Aorta (tissue), 5 donors: ENCODE results near the gene LMBRD1. TPM values are rescaled to one million over a fixed set of nuclear protein-coding genes. Genes with fewer than 3 reads are reported as not detected.

Source experiments
- ATAC-seq: fragments of 200-7000 bp; cut with Tn5 transposase; one replicate; pipeline ENCODE4 v1.9.1; 2022; ENCODE audit warnings: moderate library complexity; ENCODE audit not compliant: low FRiP score
- DNase-seq, 2 donors: peaks; one replicate each; pipeline ENCODE4 v3.0.0-alpha.2; 2020
- H3K27ac ChIP-seq, 2 donors: one replicate each; pipeline ENCODE4 v1.5.1; 2013; ENCODE audit warnings: low read length in 2 of 2, mild to moderate bottlenecking in 2 of 2, moderate library complexity in 2 of 2, control low read depth in 1 of 2, inconsistent platforms in 1 of 2, low read depth in 1 of 2
- H3K27me3 ChIP-seq, 2 donors: one replicate each; pipeline ENCODE4 v1.6.1; 2013; ENCODE audit warnings: control low read depth in 1 of 2, low read length in 1 of 2, mild to moderate bottlenecking in 1 of 2, moderate library complexity in 1 of 2; ENCODE audit not compliant: insufficient read depth in 2 of 2, control insufficient read depth in 1 of 2
- H3K36me3 ChIP-seq, 2 donors: one replicate each; pipeline ENCODE4 v1.6.1; 2013; ENCODE audit warnings: control low read depth in 1 of 2, low read length in 1 of 2, mild to moderate bottlenecking in 1 of 2; ENCODE audit not compliant: insufficient read depth in 2 of 2, control insufficient read depth in 1 of 2
- H3K4me1 ChIP-seq, 2 donors: one replicate each; pipeline ENCODE4 v1.6.1; 2013; ENCODE audit warnings: low read length in 2 of 2, control low read depth in 1 of 2, mild to moderate bottlenecking in 1 of 2, moderate library complexity in 1 of 2; ENCODE audit not compliant: insufficient read depth in 2 of 2, control insufficient read depth in 1 of 2
- H3K4me3 ChIP-seq, 2 donors: one replicate each; pipeline ENCODE4 v1.5.1; 2013; ENCODE audit warnings: low read length in 2 of 2, control low read depth in 1 of 2, mild to moderate bottlenecking in 1 of 2
- H3K9me3 ChIP-seq: one replicate; pipeline ENCODE4 v1.6.1; 2013; ENCODE audit warnings: mild to moderate bottlenecking, low read length; ENCODE audit not compliant: control insufficient read depth
- WGBS, 2 donors: extraction: QIAGEN DNeasy Blood & Tissue Kit; methylation state at CpG; one replicate each; pipeline ENCODE4 v1.1.7; 2013; 5-methylcytosine and 5-hydroxymethylcytosine counted together
- intact Hi-C, 2 donors: fragments of 100-400 bp; cut with DNase I; formaldehyde crosslinking; loops; one replicate each; pipeline versions ENCODE4 v1.14.2 to v1.15.0; 2022
- long read RNA-seq, 2 donors: library from polyadenylated mRNA; unstranded; transcript quantifications; one replicate each; pipeline ENCODE4 v2.0.0, GENCODE V29; 2020 to 2021
- polyA plus RNA-seq, 2 donors: library from polyadenylated mRNA; stranded (reverse); fragments of 200-250 nt; gene quantifications; one replicate each; pipeline ENCODE4 v1.2.3, GENCODE V29; 2013
- total RNA-seq, 2 donors: library from RNA; stranded (reverse); fragmentation: NEBNext Ultra II Directional; extraction: Animal tissue kit (Norgen Biotek cat#: 25700); gene quantifications; one replicate each; pipeline ENCODE4 v1.2.1, GENCODE V29; 2021
- donor health status: healthy with polysubstance abuse.
- donor health status: Bipolar disorder and iron deficiency.
- donor health status: DM: no; HTN: no; CAD: no.
- donor health status: DM: no; HTN: no; CAD: no.
- donor health status: DM: yes; HTN: yes; CAD: no.

Gene LMBRD1
- 10 to 100 TPM; 46.3 to 53.1 TPM for total RNA-seq
- 10 to 100 TPM; 37.1 to 41.5 TPM for polyA plus RNA-seq
- long read RNA-seq, donor 1, transcript LMBRD1-202 (16 exons, 2,264 nt), result major isoform, 51 of 61 reads
- long read RNA-seq, donor 1, partial matches to known transcripts, result 2 of 61 reads
- long read RNA-seq, donor 1, other reads (novel, unspliced or antisense), result 4 of 61 reads
- long read RNA-seq, donor 2, transcript LMBRD1-202 (16 exons, 2,264 nt), result major isoform, 15 of 28 reads
- long read RNA-seq, donor 2, partial matches to known transcripts, result 3 of 28 reads
- long read RNA-seq, donor 2, other reads (novel, unspliced or antisense), result 4 of 28 reads

- peak within 1 kb of the TSS; percentile 53 to 91 for H3K4me3 ChIP-seq
- H3K27me3 ChIP-seq, result no peaks in the 10 kb centered on the region
- no peaks in the 10 kb centered on the region for H3K36me3 ChIP-seq
- intact Hi-C loops, result loop anchor here in 1 of 2 donors (5.0 kb wide), 1 partner anchor 140 kb away; no protein-coding TSS in a partner anchor
- 1% methylated on average over 37 to 39 of the region's 39 CpGs for WGBS, 2 donors
- peak within 1 kb of the TSS; percentile 84 to 99 for H3K27ac ChIP-seq
- peaks cover 2 to 3% of the 10 kb centered on the region in 2 donors for H3K4me1 ChIP-seq
- peak; percentile 98 to 99 for DNase-seq
- peak; percentile 97 for ATAC-seq
- H3K9me3 ChIP-seq, result no peaks in the 10 kb centered on the region
Measured at GRCh38 chr6:69796642-69797390, at the start of gene LMBRD1. Gene LMBRD1, minus strand, starts transcription at chr6:69797010. Its CDS starts 129 bp downstream, at chr6:69796881.

GRCh38 chr6:69846312-69846711 lies 49.5 kb upstream of the LMBRD1 start:
- H3K4me3 ChIP-seq, result no peak overlapping the region
- H3K36me3 ChIP-seq, result no peaks in the 10 kb centered on the region
- H3K4me1 ChIP-seq, result no peaks in the 10 kb centered on the region
- DNase-seq (no peak), ATAC-seq (no peak)
- intact Hi-C loops, result no loop called here
- H3K27me3 ChIP-seq, result no peaks in the 10 kb centered on the region
- no peaks in the 10 kb centered on the region for H3K9me3 ChIP-seq
- no peak overlapping the region for H3K27ac ChIP-seq
- WGBS, 2 donors, result 91 to 92% methylated on average over 2 of the region's 2 CpGs

GRCh38 chr6:69843189-69843588 lies 46.4 kb upstream of the LMBRD1 start:
- WGBS, 2 donors, result 89 to 90% methylated on average over 1 of the region's 1 CpG
- DNase-seq, result no peak
- Histone ChIP-seq H3K9me3 (no peaks in the 10 kb centered on the region), H3K4me3 (no peak overlapping the region), H3K27ac (no peak overlapping the region), H3K4me1 (no peaks in the 10 kb centered on the region), H3K27me3 (no peaks in the 10 kb centered on the region), H3K36me3 (no peaks in the 10 kb centered on the region)
- intact Hi-C loops, result no loop called here
- ATAC-seq, result no peak

- H3K4me3 ChIP-seq, result no peak overlapping the region
- intact Hi-C loops, result no loop called here
- ATAC-seq, result no peak
- no peak overlapping the region for H3K27ac ChIP-seq
- H3K27me3 ChIP-seq, result no peaks in the 10 kb centered on the region
- H3K9me3 ChIP-seq, result no peaks in the 10 kb centered on the region
- 92 to 95% methylated on average over 1 of the region's 1 CpG for WGBS, 2 donors
- no peaks in the 10 kb centered on the region for H3K36me3 ChIP-seq
- DNase-seq, result no peak
- no peaks in the 10 kb centered on the region for H3K4me1 ChIP-seq
Measured at GRCh38 chr6:69841862-69842261, 45.1 kb upstream of the LMBRD1 start.

GRCh38 chr6:69835414-69836179 lies 38.8 kb upstream of the LMBRD1 start:
- Histone ChIP-seq H3K27me3 (no peaks in the 10 kb centered on the region), H3K27ac (no peak overlapping the region), H3K36me3 (no peaks in the 10 kb centered on the region), H3K4me1 (no peaks in the 10 kb centered on the region), H3K9me3 (no peaks in the 10 kb centered on the region), H3K4me3 (no peak overlapping the region)
- no peak for DNase-seq
- intact Hi-C loops, result loop anchor here (2.0 to 5.0 kb wide), 2 partner anchors 272 to 273 kb away; no protein-coding TSS in a partner anchor
- WGBS, 2 donors, result 5 to 8% methylated on average over 5 of the region's 5 CpGs
- peak; percentile 78 for ATAC-seq

GRCh38 chr6:69832558-69832957 lies 35.7 kb upstream of the LMBRD1 start:
- H3K9me3 ChIP-seq, result no peaks in the 10 kb centered on the region
- H3K4me3 ChIP-seq, result no peak overlapping the region
- H3K36me3 ChIP-seq, result no peaks in the 10 kb centered on the region
- DNase-seq (no peak), ATAC-seq (no peak)
- no peaks in the 10 kb centered on the region for H3K27me3 ChIP-seq
- no peaks in the 10 kb centered on the region for H3K4me1 ChIP-seq
- no peak overlapping the region for H3K27ac ChIP-seq
- intact Hi-C loops, result no loop called here

GRCh38 chr6:69827276-69827893 lies 30.6 kb upstream of the LMBRD1 start:
- H3K4me3 ChIP-seq, result no peak overlapping the region
- DNase-seq, result no peak
- ATAC-seq, result no peak
- H3K4me1 ChIP-seq, result no peaks in the 10 kb centered on the region
- H3K36me3 ChIP-seq, result no peaks in the 10 kb centered on the region
- H3K9me3 ChIP-seq, result no peaks in the 10 kb centered on the region
- H3K27ac ChIP-seq, result no peak overlapping the region
- 13 to 42% methylated on average over 2 of the region's 2 CpGs for WGBS, 2 donors
- H3K27me3 ChIP-seq, result no peaks in the 10 kb centered on the region
- intact Hi-C loops, result no loop called here

GRCh38 chr6:69825904-69826303 lies 29.1 kb upstream of the LMBRD1 start:
- Histone ChIP-seq H3K4me3 (no peak overlapping the region), H3K27ac (no peak overlapping the region), H3K27me3 (no peaks in the 10 kb centered on the region), H3K4me1 (no peaks in the 10 kb centered on the region), H3K36me3 (no peaks in the 10 kb centered on the region), H3K9me3 (no peaks in the 10 kb centered on the region)
- intact Hi-C loops, result no loop called here
- no peak for ATAC-seq
- no peak for DNase-seq
- WGBS, 2 donors, result 73 to 76% methylated on average over 1 of the region's 1 CpG
